ENCODE results near the gene NRROS. TPM values are rescaled to one million over a fixed set of nuclear protein-coding genes. Genes with fewer than 3 reads are reported as not detected.

The NRROS gene
- total and polyA plus RNA-seq, 10 of the 15 experiments (the other 5 are each of a cell fraction or from before 2014, with no cell fraction given), result 0.35 to 42.2 (median 12.6) TPM

GRCh38 chr3:196641333-196642054, 2.0 kb downstream of the NRROS start (continued):
- TF ChIP-seq MYC (IDR thresholded peaks at IDR 0.05; ENCODE audit: insufficient read depth, insufficient read length, insufficient replicate concordance, low read length, severe bottlenecking) (no peak), RFX5 (IDR thresholded peaks at IDR 0.05; ENCODE audit: low read depth, low read length) (no peak), HSF1 (IDR thresholded peaks at IDR 0.05; ENCODE audit: low read depth, low read length) (no peak), MEF2A (IDR thresholded peaks at IDR 0.05; ENCODE audit: insufficient read depth, low read depth, low read length) (0 out of 2 replicates have a peak, but pooled peaks have one; percentile 10), RBBP5 (conservative IDR thresholded peaks at IDR 0.05) (no peak), TAF1 (IDR thresholded peaks at IDR 0.05; ENCODE audit: borderline replicate concordance, low read depth, low read length) (peak; percentile 25; the same call in 1 of the 2 replicates), SIN3A (IDR thresholded peaks at IDR 0.05; ENCODE audit: low read depth, low read length) (peak; percentile 44; the same call in 1 of the 2 replicates), BHLHE40 (IDR thresholded peaks at IDR 0.05; ENCODE audit: borderline replicate concordance in 1 of 2, low read depth in 2 of 2, low read length in 1 of 2) (no peak), MTA2 (IDR thresholded peaks at IDR 0.05; ENCODE audit: low read depth) (no peak), CBX5 (IDR thresholded peaks at IDR 0.05; ENCODE audit: low read depth) (no peak)

Data from GM12878 (cell line).